Hepatocyte (in vitro differentiated cells): ENCODE results near the gene CTBP2.

Experiments used
- CTCF ChIP-seq: fragments of 200-600 bp; sonication (generic); IDR thresholded peaks from 2 replicates; pipeline ENCODE4 v1.5.1; 2016; ENCODE audit warnings: antibody characterized with exemption, mild to moderate bottlenecking; ENCODE audit not compliant: poor library complexity
- EZH2 ChIP-seq: fragments of 200-600 bp; sonication (generic); IDR thresholded peaks from 2 replicates; pipeline ENCODE4 v1.6.1; 2016; ENCODE audit warnings: antibody characterized with exemption, mild to moderate bottlenecking, borderline replicate concordance
- EZH2phosphoT487 ChIP-seq: fragments of 200-600 bp; sonication (generic); IDR thresholded peaks from one replicate; pipeline ENCODE4 v1.6.1; 2018; ENCODE audit warnings: antibody characterized with exemption, mild to moderate bottlenecking, low read depth, moderate library complexity; ENCODE audit not compliant: unreplicated experiment, severe bottlenecking

GRCh38 chr10:125094806-125095205 is 65.6 kb downstream of the CTBP2 start:
- no peak for TF ChIP-seq CTCF
- no peak for TF ChIP-seq EZH2phosphoT487
- no peak for TF ChIP-seq EZH2
